Skin of body (tissue), 2 donors: ENCODE measurements around the gene CTNNA3. TPM values are rescaled to one million over a fixed set of nuclear protein-coding genes. Genes with fewer than 3 reads are reported as not detected.
"Not testable (repeated sequence)": the region's sequence is repeated elsewhere in the genome, so short reads cannot be mapped to it uniquely, and the experiment has no call there.

ENCODE experiments used
- DNase-seq: peaks from one replicate; lab custom pipeline; 2025; lab: John Stamatoyannopoulos, UW
- total RNA-seq: library from RNA; depleted of rRNA; stranded (reverse); fragments of >200 nt; gene quantifications from one replicate; pipeline ENCODE4 v1.2.3, GENCODE V29; 2014

CTNNA3 gene
- total RNA-seq, 1 donor from 2014 or later, result 7.1 TPM

GRCh38 chr10:67603701-67604100, 92.3 kb downstream of the CTNNA3 start:
- DNase-seq, result no peak

DNA sequence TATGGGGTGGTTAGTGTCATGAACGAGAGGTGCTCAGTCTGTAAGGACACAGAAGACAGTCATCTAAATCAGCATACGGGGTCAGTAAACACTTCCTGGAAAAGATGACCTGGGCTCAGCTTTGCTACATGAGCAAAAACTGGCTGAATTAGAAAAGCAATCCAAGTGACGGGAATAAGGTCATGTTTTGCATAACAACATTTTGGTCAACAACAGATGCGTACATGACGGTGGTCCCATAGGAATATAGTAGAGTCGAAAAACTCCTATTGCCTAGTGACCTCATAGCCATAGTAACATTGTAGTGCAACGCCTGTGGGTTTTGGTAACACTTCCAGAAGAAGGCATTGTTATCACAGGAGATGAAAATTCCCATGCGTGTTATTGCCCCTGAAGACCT, 92.9 kb downstream of the CTNNA3 start:
- DNase-seq, result no peak

DNA sequence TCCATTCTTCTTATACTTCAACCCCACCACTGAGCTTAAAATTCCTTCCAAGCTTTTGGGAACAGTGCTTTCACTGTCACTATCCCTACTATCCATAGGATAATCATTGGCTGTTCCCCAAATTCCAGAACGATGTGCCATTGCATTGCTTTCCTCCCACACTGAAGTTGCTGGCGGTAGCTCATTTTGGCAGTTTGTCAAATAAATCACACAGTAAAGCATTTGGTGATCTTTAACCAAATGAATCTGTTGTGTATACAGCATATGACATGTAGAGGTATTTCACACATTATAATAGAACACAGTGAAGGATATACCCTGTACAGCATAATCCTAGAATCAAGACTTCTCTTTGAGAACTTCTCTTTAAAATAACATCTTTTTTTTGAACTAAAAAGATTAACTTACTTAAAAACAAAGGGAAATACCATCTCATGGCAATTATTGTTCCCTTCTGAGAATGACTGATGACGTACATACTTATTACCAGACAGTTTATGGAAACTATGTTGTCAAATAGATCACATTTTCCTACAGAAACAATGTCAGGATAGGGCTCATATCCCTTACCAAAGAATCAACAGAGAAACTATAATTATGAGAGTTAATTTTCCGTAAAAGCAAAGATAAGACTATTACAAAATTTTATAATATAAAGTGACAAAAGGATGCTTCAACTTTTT, 93.6 kb downstream of the CTNNA3 start:
- DNase-seq, result peak; percentile 27

DNA sequence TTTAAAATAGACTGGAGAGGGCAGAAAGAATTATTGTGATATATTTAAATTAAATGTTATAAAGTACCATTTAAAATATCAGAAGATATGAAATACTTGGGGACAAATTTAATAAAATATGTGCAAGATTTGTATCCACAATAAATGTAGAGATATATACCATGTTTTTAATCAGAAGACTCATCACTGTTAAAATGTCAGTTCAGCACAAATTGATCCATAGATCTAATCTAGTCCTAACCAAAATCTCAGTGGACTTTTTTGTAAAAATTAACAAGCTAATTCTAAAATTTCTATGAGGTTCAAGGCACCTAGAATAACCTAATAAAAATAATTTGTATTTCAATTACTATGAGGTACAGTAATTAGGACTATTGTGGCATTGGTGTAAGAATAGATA, 96.4 kb downstream of the CTNNA3 start:
- no peak for DNase-seq

GRCh38 chr10:67596641-67597040, 99.4 kb downstream of the CTNNA3 start:
- no peak for DNase-seq

GRCh38 chr10:67587771-67588170, 108.2 kb downstream of the CTNNA3 start:
- DNase-seq, result no peak

DNA sequence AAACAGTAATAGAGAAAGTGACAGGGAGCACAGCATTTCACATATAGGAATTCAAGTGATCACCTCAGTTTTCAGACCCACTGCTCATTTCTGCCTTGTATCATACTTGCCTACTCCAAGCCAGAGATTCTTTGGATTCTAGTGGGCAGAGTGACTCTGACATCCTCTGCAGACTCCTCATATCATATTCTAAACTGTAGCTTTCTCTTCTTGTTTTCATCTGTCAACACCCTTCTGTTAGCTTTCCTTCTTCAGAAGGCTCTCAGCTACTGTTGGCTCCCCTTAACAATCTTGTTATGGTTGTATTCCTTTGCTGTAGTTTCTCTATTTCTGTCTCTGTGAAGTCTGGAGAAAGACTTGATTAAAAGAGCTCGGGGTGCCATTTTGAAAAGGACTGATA, 120.5 kb downstream of the CTNNA3 start:
- no peak for DNase-seq

DNA sequence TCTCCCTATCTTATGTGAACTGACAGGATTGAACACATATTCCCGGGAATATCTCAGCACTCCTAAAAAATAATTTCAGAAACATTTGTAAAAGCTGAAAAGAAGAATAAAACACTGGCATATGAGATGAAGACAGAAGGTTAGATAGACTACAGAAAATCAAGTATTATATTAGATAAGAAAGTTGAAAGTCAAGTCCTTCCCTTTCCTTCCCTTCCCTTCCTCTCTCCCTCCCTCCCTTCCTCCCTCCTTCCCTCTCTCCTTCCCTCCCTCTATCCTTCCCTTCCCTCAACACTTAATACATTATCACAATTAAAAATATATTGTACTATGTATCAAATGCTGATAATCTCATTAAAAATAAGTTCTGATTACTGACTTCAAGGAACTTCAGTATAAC, 122.5 kb downstream of the CTNNA3 start:
- DNase-seq, result no peak

DNA sequence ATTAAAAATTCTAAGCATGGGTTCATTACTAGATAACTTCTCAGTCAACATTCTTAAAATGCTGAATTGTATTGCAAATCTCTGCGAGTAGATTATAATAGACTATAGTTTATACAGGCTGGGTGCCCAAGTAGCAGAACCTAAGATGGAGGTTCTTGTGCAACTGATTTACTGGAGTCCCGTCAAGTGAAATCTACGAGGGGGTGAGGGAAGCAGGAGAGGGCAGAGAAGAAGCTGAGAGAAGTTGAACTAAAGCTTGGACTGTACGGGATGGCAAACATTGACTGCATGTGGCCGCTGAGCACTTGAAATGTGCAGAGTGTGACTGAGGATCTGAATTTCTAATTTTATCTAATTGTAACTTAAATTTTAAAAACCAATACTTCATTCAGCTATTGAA, 124.5 kb downstream of the CTNNA3 start:
- no peak for DNase-seq

DNA sequence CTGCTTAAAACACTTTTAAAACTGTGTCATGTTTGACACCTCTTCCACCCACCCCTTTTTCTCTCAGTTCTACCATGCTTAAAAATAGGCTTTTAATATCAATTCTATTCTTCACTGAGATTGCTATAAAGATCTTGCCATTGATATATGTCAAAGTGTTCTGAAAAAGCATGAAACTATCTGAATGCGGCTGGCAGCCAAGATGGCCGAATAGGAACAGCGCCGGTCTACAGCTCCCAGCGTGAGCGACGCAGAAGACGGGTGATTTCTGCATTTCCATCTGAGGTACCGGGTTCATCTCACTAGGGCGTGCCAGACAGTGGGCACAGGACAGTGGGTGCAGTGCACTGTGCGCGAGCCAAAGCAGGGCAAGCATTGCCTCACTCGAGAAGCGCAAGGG, 137.7 kb downstream of the CTNNA3 start:
- DNase-seq, result not testable (repeated sequence)

GRCh38 chr10:67553254-67553653, 142.7 kb downstream of the CTNNA3 start:
- DNase-seq, result no peak

DNA sequence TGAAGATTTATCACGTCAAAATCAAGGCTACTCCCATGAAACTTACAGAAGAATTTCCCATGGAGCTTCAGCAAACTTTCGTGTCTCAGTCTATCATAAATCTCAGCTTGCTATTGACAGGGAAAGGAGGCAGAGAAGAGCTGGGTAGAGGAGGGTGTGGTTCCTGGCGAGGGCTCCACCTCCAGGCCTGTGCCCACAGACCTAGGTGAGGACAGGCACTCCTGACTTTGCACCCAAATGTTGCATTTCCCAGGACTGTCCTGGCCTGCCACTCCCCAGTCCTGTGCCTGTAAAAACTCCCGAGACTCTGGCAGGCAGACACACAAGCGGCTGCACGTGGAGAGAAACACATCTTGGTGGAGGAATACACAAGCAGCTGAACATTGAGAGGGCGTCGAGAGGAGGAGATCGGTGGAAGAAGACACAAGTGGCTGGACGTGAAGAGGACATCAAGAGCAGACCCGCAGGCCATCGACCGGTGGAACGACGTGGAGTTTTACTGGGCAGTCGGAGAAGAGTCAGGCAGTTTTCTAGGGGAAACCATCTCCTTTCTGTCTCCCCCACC, 145.1 kb downstream of the CTNNA3 start:
- no peak for DNase-seq

DNA sequence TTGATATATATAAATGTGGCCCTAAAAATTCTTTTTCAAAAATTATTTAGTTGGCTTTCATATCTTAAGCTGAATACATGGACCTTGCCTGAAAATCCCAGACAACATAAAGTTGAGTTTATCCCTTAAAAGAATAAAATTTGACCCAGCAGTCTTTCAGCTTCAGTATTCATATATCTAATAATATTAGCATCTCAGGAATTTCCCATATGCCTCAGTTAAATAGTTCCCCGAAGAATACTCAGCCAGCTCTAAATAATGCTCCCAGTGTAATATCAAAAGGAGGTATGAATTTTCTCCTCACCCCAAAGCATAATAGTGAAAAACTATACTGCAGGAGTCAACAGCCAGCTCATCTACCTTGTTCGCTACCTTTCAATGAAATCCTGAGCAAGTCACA, 145.9 kb downstream of the CTNNA3 start:
- no peak for DNase-seq

DNA sequence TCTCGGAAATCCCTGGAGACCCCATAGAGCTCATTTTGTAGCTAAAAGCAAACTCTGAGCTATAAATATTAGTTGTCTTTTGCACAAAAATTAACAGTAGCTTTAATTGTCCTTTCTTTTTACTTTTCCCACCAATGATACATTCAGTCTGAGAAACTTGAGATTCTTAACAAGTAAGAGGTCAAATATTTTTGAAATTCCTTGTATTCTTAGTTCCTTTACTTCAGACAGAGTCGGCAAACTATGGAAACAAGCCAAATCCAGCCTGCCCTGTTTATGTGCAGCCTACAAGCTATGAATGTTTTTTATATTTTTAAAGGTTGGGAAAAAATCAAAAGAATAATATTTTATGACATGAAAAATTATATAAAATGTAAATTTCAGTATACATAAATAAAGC, 146.6 kb downstream of the CTNNA3 start:
- no peak for DNase-seq

GRCh38 chr10:67541411-67541810, 154.6 kb downstream of the CTNNA3 start:
- no peak for DNase-seq

DNA sequence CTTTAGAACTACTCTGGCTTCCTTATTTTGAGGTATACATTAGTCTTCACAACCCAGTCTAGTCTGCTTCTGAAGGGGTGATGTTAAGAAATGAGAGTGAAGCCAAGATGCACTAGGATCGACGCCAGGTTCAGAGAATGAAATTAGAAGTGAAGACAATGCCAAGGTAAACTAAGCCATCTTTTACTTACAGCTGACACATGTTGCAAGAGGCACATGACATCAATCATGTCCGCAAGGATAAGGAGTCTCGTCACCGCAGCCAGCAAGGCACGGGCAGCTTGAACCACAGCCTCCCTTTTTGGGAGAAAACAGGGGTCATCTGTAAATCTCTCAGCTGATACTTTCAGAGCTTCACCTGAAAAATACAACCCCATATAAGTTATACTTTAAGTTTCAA, 156.7 kb downstream of the CTNNA3 start:
- DNase-seq, result no peak

DNA sequence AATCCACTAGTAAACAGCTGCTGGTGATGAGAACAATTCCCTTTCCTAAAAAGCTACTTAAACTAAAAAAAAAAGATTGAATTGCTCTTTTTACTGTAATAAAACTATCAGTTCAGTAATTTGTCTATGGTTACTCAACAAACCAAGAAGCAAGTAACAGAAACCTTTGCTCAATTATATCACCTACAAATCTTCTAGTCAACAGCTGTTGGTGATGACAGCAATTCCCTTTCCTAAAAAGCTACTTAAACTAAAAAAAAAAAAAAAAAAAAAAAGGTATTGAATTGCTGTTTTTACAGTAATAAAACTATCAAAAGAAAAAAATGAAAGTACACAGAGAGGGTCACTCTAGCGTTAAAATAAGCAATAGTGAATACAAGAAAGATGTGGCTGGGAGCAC, 158.1 kb downstream of the CTNNA3 start:
- no peak for DNase-seq

DNA sequence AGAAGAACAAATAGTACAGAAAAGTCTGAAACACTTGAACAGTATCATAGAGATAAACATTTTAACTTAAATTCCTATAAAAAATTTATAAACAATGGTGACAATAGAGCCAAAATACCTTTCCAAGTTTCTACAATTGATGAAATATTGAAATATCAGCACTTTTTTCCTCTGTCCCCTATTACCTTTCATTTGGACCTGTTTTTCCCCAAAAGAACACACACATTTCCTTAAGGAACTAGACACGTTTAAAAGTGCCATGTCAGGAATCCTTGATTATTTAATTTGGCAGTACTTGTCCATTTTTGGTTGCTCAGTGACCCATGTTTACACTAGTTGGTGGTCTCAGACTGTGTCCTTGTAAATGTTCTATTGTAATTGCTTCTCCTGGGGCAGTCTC, 162.6 kb downstream of the CTNNA3 start:
- no peak for DNase-seq

DNA sequence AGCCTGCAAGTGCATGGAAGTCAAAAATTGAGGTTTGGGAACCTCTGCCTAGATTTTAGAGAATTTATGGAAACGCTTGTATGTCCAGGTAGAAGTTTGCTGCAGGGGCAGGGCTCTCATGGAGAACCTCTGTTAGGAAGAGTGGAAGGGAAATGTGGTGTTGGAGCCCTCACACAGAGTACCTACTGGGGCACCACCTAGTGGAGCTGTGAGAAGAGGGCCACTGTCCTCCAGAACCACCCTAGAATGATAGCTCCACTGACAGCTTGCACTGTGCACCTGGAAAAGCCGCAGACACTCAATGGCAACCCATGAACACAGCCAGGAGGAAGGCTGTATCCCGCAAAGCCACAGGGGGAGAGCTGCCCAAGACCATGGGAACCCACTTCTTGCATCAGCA, 165.0 kb downstream of the CTNNA3 start:
- DNase-seq, result not testable (repeated sequence)

GRCh38 chr10:67527351-67527750, 168.6 kb downstream of the CTNNA3 start:
- DNase-seq, result no peak

DNA sequence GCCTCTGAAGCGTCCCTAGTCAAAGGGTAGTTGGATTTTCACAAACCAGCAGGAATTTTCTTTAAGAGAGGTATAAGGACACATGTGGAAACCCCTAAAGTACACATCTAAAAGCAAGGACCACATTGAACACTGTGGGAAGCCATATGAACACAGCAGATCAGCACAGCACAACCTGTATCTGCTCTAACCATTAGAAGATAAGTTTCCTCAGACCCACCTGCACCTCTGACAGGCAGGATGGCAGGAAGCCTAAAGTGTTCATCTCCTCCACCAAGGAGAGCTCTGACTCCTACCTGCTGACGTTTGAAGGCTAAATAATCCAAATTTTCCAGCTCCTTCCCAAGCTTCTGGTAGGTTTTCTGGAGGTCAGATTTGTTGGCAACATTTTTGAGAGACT, 174.4 kb downstream of the CTNNA3 start:
- DNase-seq, result no peak

DNA sequence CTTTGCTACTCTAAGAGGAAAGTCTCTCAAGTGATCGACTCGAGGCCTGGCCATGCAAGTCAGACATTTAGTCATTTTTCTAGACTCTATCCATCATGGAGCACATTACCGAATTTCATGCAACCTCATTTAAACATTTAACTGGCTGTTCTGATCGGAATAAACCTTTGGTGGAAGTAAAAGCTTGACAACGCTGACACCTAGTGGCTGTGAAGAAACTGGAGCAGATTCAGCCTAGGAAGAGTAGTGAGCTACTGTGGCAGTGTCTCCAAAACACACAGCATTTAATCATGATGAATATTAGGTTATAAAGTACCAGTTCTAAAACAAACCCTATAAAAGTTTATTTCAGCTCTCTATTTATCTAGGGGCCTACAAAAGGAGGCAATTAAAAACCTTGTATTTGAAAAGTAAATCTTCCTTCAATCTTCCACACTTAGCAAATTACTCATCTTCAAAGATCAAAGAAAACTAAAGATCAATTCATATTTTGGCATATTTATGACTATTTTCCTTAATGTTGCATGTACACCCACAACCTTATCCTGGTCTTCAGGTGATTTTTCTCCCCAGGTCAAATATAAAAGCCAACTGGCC, 175.0 kb downstream of the CTNNA3 start:
- peak; percentile 46 for DNase-seq

DNA sequence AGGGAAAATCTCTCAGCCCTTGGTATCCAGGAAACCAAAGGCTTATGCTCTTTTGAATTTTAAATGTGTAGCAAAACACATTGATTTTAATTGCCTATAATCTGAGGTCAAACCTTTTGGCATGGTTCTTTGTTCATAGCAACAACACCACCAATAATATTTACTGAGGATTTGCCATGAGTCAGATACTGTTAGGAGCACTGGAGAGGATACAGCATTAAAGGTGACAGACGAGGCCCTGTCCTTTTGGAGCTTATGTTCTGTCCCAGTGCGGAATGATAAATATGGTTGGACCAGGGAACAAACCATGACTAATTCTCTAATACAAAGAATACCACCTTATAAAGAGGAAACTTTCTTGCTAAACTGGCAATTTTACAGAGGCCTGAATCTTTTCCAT, 176.6 kb downstream of the CTNNA3 start:
- no peak for DNase-seq
